Parathyroid adenoma (tissue), 2 donors: ENCODE measurements around the gene MYOD1.

ENCODE experiments used
- H2AFZ ChIP-seq: fragments of 300-600 bp; sonication (generic); one replicate; pipeline ENCODE4 v1.7.0; 2017; ENCODE audit warnings: antibody characterized with exemption, mild to moderate bottlenecking
- H3K27ac ChIP-seq: fragments of 300-600 bp; sonication (generic); one replicate; pipeline ENCODE4 v1.7.0; 2017
- H3K27me3 ChIP-seq: fragments of 300-600 bp; sonication (generic); one replicate; pipeline ENCODE4 v1.7.0; 2017; ENCODE audit warnings: low read length; ENCODE audit not compliant: control insufficient read depth, insufficient read depth
- H3K36me3 ChIP-seq: fragments of 300-600 bp; sonication (generic); one replicate; pipeline ENCODE4 v1.7.0; 2017; ENCODE audit warnings: low read length; ENCODE audit not compliant: control insufficient read depth, insufficient read depth
- H3K4me1 ChIP-seq: fragments of 300-600 bp; sonication (generic); one replicate; pipeline ENCODE4 v1.7.0; 2017; ENCODE audit warnings: control low read depth
- H3K4me2 ChIP-seq: fragments of 300-600 bp; sonication (generic); one replicate; pipeline ENCODE4 v1.7.0; 2017; ENCODE audit warnings: low read length
- H3K4me3 ChIP-seq: fragments of 300-600 bp; sonication (generic); one replicate; pipeline ENCODE4 v1.7.0; 2017; ENCODE audit warnings: low read depth, low read length
- H3K79me2 ChIP-seq: fragments of 300-600 bp; sonication (generic); one replicate; pipeline ENCODE4 v1.7.0; 2017; ENCODE audit warnings: control low read depth
- H3K9ac ChIP-seq: fragments of 300-600 bp; sonication (generic); one replicate; pipeline ENCODE4 v1.7.0; 2017; ENCODE audit warnings: mild to moderate bottlenecking
- H3K9me3 ChIP-seq: fragments of 300-600 bp; sonication (generic); one replicate; pipeline ENCODE4 v1.7.0; 2017; ENCODE audit warnings: low read length; ENCODE audit not compliant: control insufficient read depth
- CTCF ChIP-seq: fragments of 300-600 bp; sonication (generic); IDR thresholded peaks from one replicate; pipeline ENCODE4 v1.7.0; 2017; ENCODE audit warnings: antibody characterized with exemption, mild to moderate bottlenecking
- donor health status: primary hyperparathyroidism.

MYOD1 gene

GRCh38 chr11:17718510-17718962, 835 bp upstream of the MYOD1 start:
- no peak for TF ChIP-seq CTCF
- no peak overlapping the region for H3K4me3 ChIP-seq
- no peak overlapping the region for H3K9ac ChIP-seq
- H3K27me3 ChIP-seq, result peaks cover 4% of the 10 kb centered on the region
- H3K79me2 ChIP-seq, result no peaks in the 10 kb centered on the region
- no peaks in the 10 kb centered on the region for H3K36me3 ChIP-seq
- H2AFZ ChIP-seq, result no peak overlapping the region
- no peaks in the 10 kb centered on the region for H3K9me3 ChIP-seq
- no peaks in the 10 kb centered on the region for H3K4me1 ChIP-seq
- H3K27ac ChIP-seq, result no peak overlapping the region
- H3K4me2 ChIP-seq, result no peak overlapping the region

- Histone ChIP-seq H3K4me1 (no peaks in the 10 kb centered on the region), H3K9ac (no peak overlapping the region), H2AFZ (no peak overlapping the region), H3K27me3 (peaks cover 4% of the 10 kb centered on the region), H3K4me2 (no peak overlapping the region), H3K9me3 (no peaks in the 10 kb centered on the region), H3K27ac (no peak overlapping the region), H3K4me3 (no peak overlapping the region), H3K79me2 (no peaks in the 10 kb centered on the region), H3K36me3 (no peaks in the 10 kb centered on the region)
- TF ChIP-seq CTCF, result no peak
Observed at GRCh38 chr11:17719938-17720795, 796 bp downstream of the MYOD1 start.

- no peaks in the 10 kb centered on the region for H3K79me2 ChIP-seq
- no peak overlapping the region for H2AFZ ChIP-seq
- H3K4me1 ChIP-seq, result no peaks in the 10 kb centered on the region
- H3K4me3 ChIP-seq, result no peak overlapping the region
- no peaks in the 10 kb centered on the region for H3K36me3 ChIP-seq
- peaks cover 4% of the 10 kb centered on the region for H3K27me3 ChIP-seq
- no peaks in the 10 kb centered on the region for H3K9me3 ChIP-seq
- H3K9ac ChIP-seq, result no peak overlapping the region
- no peak overlapping the region for H3K4me2 ChIP-seq
- TF ChIP-seq CTCF, result no peak
- no peak overlapping the region for H3K27ac ChIP-seq
Observed at GRCh38 chr11:17720796-17721171, 1.4 kb downstream of the MYOD1 start.

GRCh38 chr11:17721242-17721999, 2.0 kb downstream of the MYOD1 start:
- no peak overlapping the region for H3K9ac ChIP-seq
- no peak overlapping the region for H3K4me3 ChIP-seq
- peaks cover 4% of the 10 kb centered on the region for H3K27me3 ChIP-seq
- H2AFZ ChIP-seq, result no peak overlapping the region
- H3K36me3 ChIP-seq, result no peaks in the 10 kb centered on the region
- H3K79me2 ChIP-seq, result no peaks in the 10 kb centered on the region
- no peaks in the 10 kb centered on the region for H3K9me3 ChIP-seq
- no peaks in the 10 kb centered on the region for H3K4me1 ChIP-seq
- no peak overlapping the region for H3K4me2 ChIP-seq
- no peak overlapping the region for H3K27ac ChIP-seq
- TF ChIP-seq CTCF, result no peak
